OCI-LY7 (cell line): ENCODE data around the gene AIFM3. TPM values are rescaled to one million over a fixed set of nuclear protein-coding genes. Genes with fewer than 3 reads are reported as not detected.

Experiments
- BruUV-seq: library from RNA; stranded (reverse); fragments of 400-500 nt; replicated peaks from 2 replicates; lab custom pipeline; 2021; lab: Mats Ljungman, UMichigan
- CTCF ChIA-PET: fragments of 300-600 bp; sonication (Branson Sonifier 250); formaldehyde crosslinking; loops from one replicate; lab custom pipeline; 2022; ENCODE audit warnings: antibody characterized with exemption; ENCODE audit not compliant: unreplicated experiment; lab: Charles Lee
- POLR2A ChIA-PET: fragments of 300-600 bp; sonication (Branson Sonifier 250); formaldehyde crosslinking; loops from one replicate; lab custom pipeline; 2022; ENCODE audit warnings: antibody characterized with exemption; lab: Charles Lee
- DNase-seq: peaks from one replicate; pipeline ENCODE4 v3.0.0-alpha.2; 2015; ENCODE audit warnings: low spot score
- H2AFZ ChIP-seq: fragments of 200-600 bp; sonication (generic), shearing (Covaris generic); 2 replicates; pipeline ENCODE4 v1.6.1; 2014; ENCODE audit warnings: mild to moderate bottlenecking, antibody characterized with exemption, low read length, moderate library complexity
- H3K27ac ChIP-seq: fragments of 200-600 bp; sonication (generic); 2 replicates; pipeline ENCODE4 v1.5.1; 2014; ENCODE audit warnings: mixed run types, low read depth, mild to moderate bottlenecking, moderate library complexity, low read length, inconsistent platforms; ENCODE audit not compliant: poor library complexity, severe bottlenecking
- H3K36me3 ChIP-seq: fragments of 200-600 bp; sonication (generic); 2 replicates; pipeline ENCODE4 v1.6.1; 2014; ENCODE audit warnings: mild to moderate bottlenecking, antibody characterized with exemption, low read length, moderate library complexity, mixed read lengths; ENCODE audit not compliant: insufficient read depth
- H3K4me1 ChIP-seq: fragments of 200-600 bp; sonication (generic); 2 replicates; pipeline ENCODE4 v1.5.1; 2014; ENCODE audit warnings: mild to moderate bottlenecking, low read length; ENCODE audit not compliant: insufficient read depth, poor library complexity, severe bottlenecking
- H3K4me2 ChIP-seq: fragments of 200-600 bp; sonication (generic); 2 replicates; pipeline ENCODE4 v1.6.1; 2014; ENCODE audit warnings: mild to moderate bottlenecking, low read length
- H3K4me3 ChIP-seq: fragments of 200-600 bp; sonication (generic); 2 replicates; pipeline ENCODE4 v1.5.1; 2014; ENCODE audit warnings: mild to moderate bottlenecking, low read depth, low read length; ENCODE audit not compliant: poor library complexity, severe bottlenecking
- H3K79me2 ChIP-seq: fragments of 200-600 bp; sonication (generic); 2 replicates; pipeline ENCODE4 v1.6.1; 2016; ENCODE audit warnings: low read depth, mild to moderate bottlenecking, low read length, moderate library complexity, mixed read lengths; ENCODE audit not compliant: insufficient read depth
- H3K9me2 ChIP-seq: fragments of 200-600 bp; sonication (generic); 2 replicates; pipeline ENCODE4 v1.6.1; 2016; ENCODE audit warnings: mild to moderate bottlenecking, low read length, mixed read lengths; ENCODE audit not compliant: insufficient read depth
- H3K9me3 ChIP-seq: fragments of 200-600 bp; sonication (generic); 2 replicates; pipeline ENCODE4 v1.6.1; 2014; ENCODE audit warnings: mild to moderate bottlenecking, mixed run types, low read length, mixed read lengths
- H4K20me1 ChIP-seq: fragments of 200-600 bp; sonication (generic); 2 replicates; pipeline ENCODE4 v1.6.1; 2014; ENCODE audit warnings: mild to moderate bottlenecking, antibody characterized with exemption, low read length, moderate library complexity, mixed read lengths; ENCODE audit not compliant: insufficient read depth
- CTCF ChIP-seq: fragments of 200-600 bp; sonication (generic); conservative IDR thresholded peaks from 2 replicates; pipeline ENCODE4 v1.5.1; 2014; ENCODE audit warnings: mild to moderate bottlenecking, antibody characterized with exemption, low read length, moderate library complexity, mixed read lengths
- EZH2phosphoT487 ChIP-seq: fragments of 200-600 bp; sonication (generic); IDR thresholded peaks from 2 replicates; pipeline ENCODE4 v1.6.1; 2018; ENCODE audit warnings: low read depth, borderline replicate concordance, mild to moderate bottlenecking, mixed run types, antibody characterized with exemption, low read length, moderate library complexity, mixed read lengths
- intact Hi-C: fragments of 100-400 bp; cut with micrococcal nuclease; formaldehyde crosslinking; loops from one replicate; pipeline ENCODE4 v1.10.0; 2022; ENCODE audit not compliant: unreplicated experiment
- total RNA-seq, 2 experiments: library from RNA; depleted of rRNA in 1 of 2; stranded (reverse); fragments of >200 nt in 1 of 2; shearing (Covaris generic) in 1 of 2; gene quantifications; 2 replicates each; pipeline ENCODE4 v1.2.3, GENCODE V29; 2014 to 2022

AIFM3 gene
- total RNA-seq, 2 experiments from 2014 or later: 0.47 TPM; not detected in 1

- Histone ChIP-seq H4K20me1 (no peaks in the 10 kb centered on the region), H3K9me3 (no peaks in the 10 kb centered on the region), H3K36me3 (no peaks in the 10 kb centered on the region), H3K79me2 (no peaks in the 10 kb centered on the region), H3K4me1 (peaks cover 4% of the 10 kb centered on the region), H3K4me3 (no peak overlapping the region), H3K9me2 (no peaks in the 10 kb centered on the region), H3K27ac (no peak overlapping the region), H2AFZ (no peak overlapping the region), H3K4me2 (no peak overlapping the region)
- no TSS peak for BruUV-seq
- intact Hi-C loops: loop anchor here (10.0 kb wide), 1 partner anchor 65 kb away; no protein-coding TSS in a partner anchor
- DNase-seq: no peak
- POLR2A ChIA-PET: no interaction called here
- CTCF ChIA-PET: no interaction called here
- TF ChIP-seq CTCF (no peak), EZH2phosphoT487 (no peak)
Measured at GRCh38 chr22:21029486-21030025, 62.5 kb downstream of the AIFM3 start.

GRCh38 chr22:21030032-21030431 is 63.0 kb downstream of the AIFM3 start:
- POLR2A ChIA-PET: no interaction called here
- no peaks in the 10 kb centered on the region for H3K9me3 ChIP-seq
- peaks cover 4% of the 10 kb centered on the region for H3K4me1 ChIP-seq
- H3K4me2 ChIP-seq: no peak overlapping the region
- H3K79me2 ChIP-seq: no peaks in the 10 kb centered on the region
- BruUV-seq: no TSS peak
- TF ChIP-seq EZH2phosphoT487 (no peak), CTCF (no peak)
- H3K4me3 ChIP-seq: no peak overlapping the region
- DNase-seq: no peak
- CTCF ChIA-PET: no interaction called here
- no peaks in the 10 kb centered on the region for H3K36me3 ChIP-seq
- H3K9me2 ChIP-seq: no peaks in the 10 kb centered on the region
- intact Hi-C loops: no loop called here
- H2AFZ ChIP-seq: no peak overlapping the region
- no peaks in the 10 kb centered on the region for H4K20me1 ChIP-seq
- no peak overlapping the region for H3K27ac ChIP-seq

Other genes with a start within 250 kb of the AIFM3 start
- gene SERPIND1, start 193.1 kb upstream of the AIFM3 start, total RNA-seq (2014; rRNA removed; shearing (Covaris generic)): not detected in 2 replicates
- not detected in 2 replicates for gene SERPIND1, start 193.1 kb upstream of the AIFM3 start, total RNA-seq (2022)
- gene PI4KA, start 108.4 kb upstream of the AIFM3 start, total RNA-seq (2014; rRNA removed; shearing (Covaris generic)): 43.9 and 46.9 TPM in 2 replicates
- gene PI4KA, start 108.4 kb upstream of the AIFM3 start, total RNA-seq (2022): 95.7 and 100 TPM in 2 replicates
- gene SNAP29, start 108.2 kb upstream of the AIFM3 start, total RNA-seq (2014; rRNA removed; shearing (Covaris generic)): 9.7 and 12.7 TPM in 2 replicates
- gene SNAP29, start 108.2 kb upstream of the AIFM3 start, total RNA-seq (2022): 26.9 and 33.2 TPM in 2 replicates
- gene CRKL, start 49.8 kb upstream of the AIFM3 start, total RNA-seq (2014; rRNA removed; shearing (Covaris generic)): 47.5 and 57.7 TPM in 2 replicates
- 70.9 and 73.4 TPM in 2 replicates for gene CRKL, start 49.8 kb upstream of the AIFM3 start, total RNA-seq (2022)
- 46.8 and 48.3 TPM in 2 replicates for gene LZTR1, start 15.0 kb downstream of the AIFM3 start, total RNA-seq (2014; rRNA removed; shearing (Covaris generic))
- gene LZTR1, start 15.0 kb downstream of the AIFM3 start, total RNA-seq (2022): 54.9 and 61.8 TPM in 2 replicates
- 60.4 and 73.0 TPM in 2 replicates for gene THAP7, start 34.9 kb downstream of the AIFM3 start, total RNA-seq (2014; rRNA removed; shearing (Covaris generic))
- 35.8 and 36.3 TPM in 2 replicates for gene THAP7, start 34.9 kb downstream of the AIFM3 start, total RNA-seq (2022)
- 0.06 TPM in 1 of 2 replicates, not detected in the other for gene P2RX6, start 47.9 kb downstream of the AIFM3 start, total RNA-seq (2014; rRNA removed; shearing (Covaris generic))
- 0.30 and 0.32 TPM in 2 replicates for gene P2RX6, start 47.9 kb downstream of the AIFM3 start, total RNA-seq (2022)
- not detected in 2 replicates for gene SLC7A4, start 65.3 kb downstream of the AIFM3 start, total RNA-seq (2014; rRNA removed; shearing (Covaris generic))
- gene SLC7A4, start 65.3 kb downstream of the AIFM3 start, total RNA-seq (2022): not detected in 2 replicates
- not detected in 2 replicates for gene LRRC74B, start 78.7 kb downstream of the AIFM3 start, total RNA-seq (2014; rRNA removed; shearing (Covaris generic))
- gene LRRC74B, start 78.7 kb downstream of the AIFM3 start, total RNA-seq (2022): not detected in 2 replicates